Right lobe of liver (tissue), 6 donors: Measurements from ENCODE around the gene LRP11. TPM values are rescaled to one million over a fixed set of nuclear protein-coding genes. Genes with fewer than 3 reads are reported as not detected.

ENCODE experiments used
- ATAC-seq, 4 donors: fragments of 200-7000 bp; cut with Tn5 transposase; one replicate each; pipeline ENCODE4 v1.9.1; 2020; ENCODE audit warnings: mild to moderate bottlenecking in 4 of 4, moderate library complexity in 4 of 4
- DNase-seq, 3 donors: peaks; one replicate each; pipeline ENCODE4 v3.0.0-alpha.2; 2020
- H3K27ac ChIP-seq, 3 donors: fragments of 200-600 bp; one replicate each; pipeline ENCODE4 v1.8.0; 2022
- H3K27me3 ChIP-seq, 2 donors: fragments of 200-600 bp; one replicate each; pipeline ENCODE4 v1.8.0; 2022
- H3K36me3 ChIP-seq, 4 donors: fragments of 200-600 bp; sonication (generic) in 1 of 4; one replicate each; pipeline versions ENCODE4 v1.5.1 to v1.8.0; 2017 to 2022; ENCODE audit warnings: control low read depth in 1 of 4
- H3K4me1 ChIP-seq, 4 donors: fragments of 200-600 bp; sonication (generic) in 1 of 4; one replicate each; pipeline versions ENCODE4 v1.5.1 to v1.8.0; 2017 to 2022; ENCODE audit warnings: control low read depth in 1 of 4
- H3K4me3 ChIP-seq, 3 donors: fragments of 200-600 bp; one replicate each; pipeline ENCODE4 v1.8.0; 2022
- H3K9me3 ChIP-seq, 4 donors: fragments of 200-600 bp; sonication (generic) in 1 of 4; one replicate each; pipeline versions ENCODE4 v1.5.1 to v1.8.0; 2017 to 2022; ENCODE audit warnings: control low read depth in 1 of 4
- CTCF ChIP-seq, 4 donors: fragments of 200-600 bp in 3 of 4; fragments of 450-650 bp in 1 of 4; IDR thresholded peaks; one replicate each; pipeline versions ENCODE4 v1.5.1 to v1.8.0; 2016 to 2022; ENCODE audit warnings: antibody characterized with exemption in 4 of 4, mild to moderate bottlenecking in 2 of 4
- POLR2A ChIP-seq: fragments of 450-650 bp; IDR thresholded peaks from one replicate; pipeline ENCODE4 v1.6.1; 2017; ENCODE audit warnings: antibody characterized with exemption, mild to moderate bottlenecking
- WGBS: methylation state at CpG from one replicate; pipeline ENCODE4 v1.1.6; 2018; ENCODE audit warnings: low coverage, low lambda C conversion rate; ENCODE audit not compliant: insufficient coverage; ENCODE audit errors: missing lambda C conversion rate; 5-methylcytosine and 5-hydroxymethylcytosine counted together
- intact Hi-C, 2 donors: fragments of 100-400 bp; cut with DNase I; formaldehyde crosslinking; loops; one replicate each; pipeline versions ENCODE4 v1.11.2 to v1.14.1; 2022
- total RNA-seq, 6 experiments: library from RNA; depleted of rRNA in 2 of 6; stranded (reverse); fragments of >200 nt in 2 of 6; fragmentation: NEBNext Ultra II Directional in 3 of 6; extraction: Animal tissue kit (Norgen Biotek cat#: 25700) in 3 of 6; gene quantifications; one replicate each; pipeline versions ENCODE4 v1.1.0 to v1.2.4, GENCODE V29; 2016 to 2023
- donor health status: DM: no; HTN: yes; CAD: no.
- donor health status: DM: no; HTN: no; CAD: no.
- donor health status: DM: no; HTN: no; CAD: no.
- donor health status: DM: no; HTN: yes; CAD: no.
- donor health status: DM: no; HTN: yes; CAD: no.

The LRP11 gene
- total RNA-seq, 6 experiments from 2014 or later: 6.8 to 11.1 (median 9.3) TPM

- intact Hi-C loops: no loop called here
- no peak for TF ChIP-seq POLR2A
- no peak for TF ChIP-seq CTCF (IDR thresholded peaks at IDR 0.05)
- Histone ChIP-seq H3K27me3 (no peaks in the 10 kb centered on the region), H3K36me3 (no peaks in the 10 kb centered on the region), H3K4me1 (no peaks in the 10 kb centered on the region), H3K9me3 (no peaks in the 10 kb centered on the region), H3K27ac (no peak overlapping the region), H3K4me3 (no peak overlapping the region)
- no CpG with 5 or more reads among the region's 1 CpG for WGBS
- ATAC-seq (no peak), DNase-seq (no peak)
Observed at GRCh38 chr6:149877659-149878058, 13.5 kb upstream of the LRP11 start.

GRCh38 chr6:149876241-149876933 is 12.2 kb upstream of the LRP11 start:
- H3K27me3 ChIP-seq: no peaks in the 10 kb centered on the region
- no peak for DNase-seq
- TF ChIP-seq POLR2A: no peak
- no peak for TF ChIP-seq CTCF (IDR thresholded peaks at IDR 0.05)
- 93% methylated on average over 3 of the region's 3 CpGs for WGBS
- no peaks in the 10 kb centered on the region for H3K4me1 ChIP-seq
- H3K9me3 ChIP-seq: no peaks in the 10 kb centered on the region
- H3K36me3 ChIP-seq: no peaks in the 10 kb centered on the region
- ATAC-seq: no peak
- no peak overlapping the region for H3K4me3 ChIP-seq
- intact Hi-C loops: no loop called here
- no peak overlapping the region for H3K27ac ChIP-seq

- Histone ChIP-seq H3K27ac (no peak overlapping the region), H3K27me3 (no peaks in the 10 kb centered on the region), H3K36me3 (no peaks in the 10 kb centered on the region), H3K4me3 (no peak overlapping the region), H3K4me1 (peaks cover 0 to 10% (median 0%) of the 10 kb centered on the region in 4 donors), H3K9me3 (no peaks in the 10 kb centered on the region)
- 75% methylated on average over 1 of the region's 1 CpG for WGBS
- intact Hi-C loops: no loop called here
- ATAC-seq (no peak), DNase-seq (no peak)
- TF ChIP-seq CTCF (IDR thresholded peaks at IDR 0.05) (no peak), POLR2A (no peak)
Observed at GRCh38 chr6:149872233-149872632, 8.1 kb upstream of the LRP11 start.

GRCh38 chr6:149871182-149871581 is 7.0 kb upstream of the LRP11 start:
- Histone ChIP-seq H3K4me1 (peaks cover 0 to 10% (median 0%) of the 10 kb centered on the region in 4 donors), H3K4me3 (no peak overlapping the region), H3K36me3 (no peaks in the 10 kb centered on the region), H3K27me3 (no peaks in the 10 kb centered on the region), H3K27ac (no peak overlapping the region), H3K9me3 (no peaks in the 10 kb centered on the region)
- WGBS: 85% methylated on average over 2 of the region's 2 CpGs
- no peak for TF ChIP-seq POLR2A
- TF ChIP-seq CTCF (IDR thresholded peaks at IDR 0.05): no peak
- no peak for ATAC-seq
- intact Hi-C loops: no loop called here
- no peak for DNase-seq
